HCT116 (cell line): Measurements from ENCODE around the gene MSTN.

Experiments used
- ATF3 ChIP-seq: IDR thresholded peaks from 2 replicates; pipeline ENCODE4 v1.6.1; 2012
- CTCF ChIP-seq, 3 experiments: fragments of 200-600 bp in 1 of 3; sonication (generic) in 1 of 3; IDR thresholded peaks in 2 of 3; conservative IDR thresholded peaks in 1 of 3; 2 replicates each; pipeline ENCODE4 v1.5.1; 2012 to 2017; ENCODE audit warnings: low read depth in 2 of 3, low read length in 2 of 3, antibody characterized with exemption in 1 of 3, borderline replicate concordance in 1 of 3, control low read depth in 1 of 3, mild to moderate bottlenecking in 1 of 3, mixed read lengths in 1 of 3, mixed run types in 1 of 3, moderate library complexity in 1 of 3; ENCODE audit not compliant: insufficient read depth in 1 of 3
- EGR1 ChIP-seq: IDR thresholded peaks from 2 replicates; pipeline ENCODE4 v1.6.1; 2012; ENCODE audit warnings: low read depth
- EZH2 ChIP-seq: fragments of 200-600 bp; sonication (generic); IDR thresholded peaks from 2 replicates; pipeline ENCODE4 v1.6.1; 2017; ENCODE audit warnings: antibody characterized with exemption, mixed run types
- EZH2phosphoT487 ChIP-seq: fragments of 200-600 bp; IDR thresholded peaks from 2 replicates; pipeline ENCODE4 v1.6.1; 2018; ENCODE audit warnings: antibody characterized with exemption, borderline replicate concordance
- JUND ChIP-seq: IDR thresholded peaks from 2 replicates; pipeline ENCODE4 v1.6.1; 2012
- MAX ChIP-seq: IDR thresholded peaks from 2 replicates; pipeline ENCODE4 v1.6.1; 2012
- POLR2A ChIP-seq: IDR thresholded peaks from 2 replicates; pipeline ENCODE4 v1.7.0; 2011; ENCODE audit warnings: borderline replicate concordance; ENCODE audit not compliant: insufficient read depth, insufficient read length; ENCODE audit errors: extremely low read depth
- POLR2AphosphoS5 ChIP-seq: IDR thresholded peaks from 2 replicates; pipeline ENCODE4 v1.6.1; 2011; ENCODE audit warnings: mild to moderate bottlenecking, low read depth, low read length, moderate library complexity
- RAD21 ChIP-seq: IDR thresholded peaks from 2 replicates; pipeline ENCODE4 v1.6.1; 2012; ENCODE audit warnings: low read depth, mild to moderate bottlenecking
- REST ChIP-seq: IDR thresholded peaks from 2 replicates; pipeline ENCODE4 v1.6.1; 2012; ENCODE audit warnings: low read depth
- SIN3A ChIP-seq: IDR thresholded peaks from 2 replicates; pipeline ENCODE4 v1.6.1; 2012; ENCODE audit warnings: low read depth
- YY1 ChIP-seq: IDR thresholded peaks from 2 replicates; pipeline ENCODE4 v1.6.1; 2011; ENCODE audit warnings: low read length, low read depth, moderate library complexity, mild to moderate bottlenecking; ENCODE audit not compliant: insufficient replicate concordance; ENCODE audit errors: extremely low read depth
- ZBTB33 ChIP-seq: IDR thresholded peaks from 2 replicates; pipeline ENCODE4 v1.6.1; 2011; ENCODE audit warnings: mild to moderate bottlenecking, low read length, moderate library complexity; ENCODE audit not compliant: insufficient replicate concordance; ENCODE audit errors: extremely low read depth

- TF ChIP-seq CTCF (IDR thresholded peaks at IDR 0.05 in 2 of 3, conservative IDR thresholded peaks at IDR 0.05 in 1 of 3; ENCODE audit: borderline replicate concordance in 1 of 3, insufficient read depth in 1 of 3, low read depth in 2 of 3, low read length in 2 of 3) (peak in 2 of 3 experiments; percentile 18 to 30; a peak in 2 of 6 replicates), POLR2A (no peak), EZH2 (no peak), YY1 (no peak), SIN3A (no peak), REST (no peak), ATF3 (no peak), EGR1 (no peak), RAD21 (no peak), ZBTB33 (no peak), MAX (no peak), JUND (no peak), POLR2AphosphoS5 (no peak), EZH2phosphoT487 (no peak)
Observed at GRCh38 chr2:190084704-190085103, 22.2 kb upstream of the MSTN start.
